ENCODE measurements around the gene PRMT2.
"Not testable (repeated sequence)": the region's sequence is repeated elsewhere in the genome, so short reads cannot be mapped to it uniquely, and the experiment has no call there.

PRMT2 gene

GRCh38 chr21:46668381-46668780, 32.9 kb downstream of the PRMT2 start:
- no peak for DNase-seq (ENCODE audit: low read depth in 2 of 2)

GRCh38 chr21:46668904-46669303, 33.4 kb downstream of the PRMT2 start:
- not testable (repeated sequence) for DNase-seq (ENCODE audit: low read depth in 2 of 2)

- DNase-seq (ENCODE audit: low read depth in 2 of 2): no peak
Observed at GRCh38 chr21:46674430-46675007, 39.0 kb downstream of the PRMT2 start.

- no peak for DNase-seq (ENCODE audit: low read depth in 2 of 2)
Observed at GRCh38 chr21:46675595-46676280, 40.3 kb downstream of the PRMT2 start.

- DNase-seq (ENCODE audit: low read depth in 2 of 2): not testable (repeated sequence)
Observed at GRCh38 chr21:46676542-46676941, 41.1 kb downstream of the PRMT2 start.

- not testable (repeated sequence) for DNase-seq (ENCODE audit: low read depth in 2 of 2)
Observed at GRCh38 chr21:46681593-46681992, 46.1 kb downstream of the PRMT2 start.

- DNase-seq (ENCODE audit: low read depth in 2 of 2): not testable (repeated sequence)
Observed at GRCh38 chr21:46698652-46699051, 63.2 kb downstream of the PRMT2 start.

GRCh38 chr21:46699104-46699503, 63.6 kb downstream of the PRMT2 start:
- DNase-seq (ENCODE audit: low read depth in 2 of 2): not testable (repeated sequence)

Data from stimulated activated CD8-positive, alpha-beta memory T cell treated with anti-CD3 and anti-CD28 coated beads, Interleukin-7, amount 100 ng/mL, for 4 hours (primary cell).